ENCODE data around the gene ITGAD. TPM values are rescaled to one million over a fixed set of nuclear protein-coding genes. Genes with fewer than 3 reads are reported as not detected.

ITGAD gene
- total and polyA plus RNA-seq, 2 experiments from 2014 or later, result not detected

DNA sequence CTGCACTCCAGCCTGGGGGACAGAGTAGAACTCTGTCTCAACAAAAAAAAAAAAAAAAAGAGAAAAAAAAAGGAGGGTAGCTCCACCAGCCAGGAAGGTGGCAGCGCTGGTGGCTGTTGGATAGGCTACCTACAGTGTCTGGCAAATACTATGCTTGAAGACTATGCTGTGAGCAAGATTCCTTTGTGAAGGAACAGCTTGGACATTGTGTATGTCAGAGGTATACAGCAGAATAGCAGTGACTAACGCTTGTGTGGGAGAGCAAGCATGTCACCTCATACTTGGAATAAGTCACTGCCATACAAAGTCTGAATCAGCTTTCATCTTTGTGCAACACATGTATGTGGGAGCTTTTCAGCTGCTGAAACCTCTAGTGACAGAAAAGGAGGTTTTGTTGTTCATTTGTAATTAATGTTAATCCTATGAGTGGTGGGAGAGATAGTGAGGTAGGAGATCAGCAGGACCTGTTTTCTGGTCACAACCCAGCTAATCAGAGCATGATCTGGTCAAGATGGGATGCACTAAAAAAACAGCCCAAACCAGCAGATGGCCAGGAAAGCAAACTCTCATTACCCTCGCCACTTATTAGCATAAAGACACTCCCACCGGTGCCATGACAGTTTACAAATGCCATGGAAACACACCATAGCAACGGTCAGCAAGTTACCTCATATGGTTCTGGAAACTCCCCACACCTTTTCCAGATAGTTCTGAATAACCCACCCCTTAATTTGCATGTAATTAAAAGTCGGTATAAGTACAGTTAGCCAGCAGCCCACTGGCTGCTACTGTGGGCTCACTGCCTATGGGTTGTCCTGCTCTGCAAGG, 6.8 kb upstream of the ITGAD start (continued):
- TF ChIP-seq, protein P1, sequence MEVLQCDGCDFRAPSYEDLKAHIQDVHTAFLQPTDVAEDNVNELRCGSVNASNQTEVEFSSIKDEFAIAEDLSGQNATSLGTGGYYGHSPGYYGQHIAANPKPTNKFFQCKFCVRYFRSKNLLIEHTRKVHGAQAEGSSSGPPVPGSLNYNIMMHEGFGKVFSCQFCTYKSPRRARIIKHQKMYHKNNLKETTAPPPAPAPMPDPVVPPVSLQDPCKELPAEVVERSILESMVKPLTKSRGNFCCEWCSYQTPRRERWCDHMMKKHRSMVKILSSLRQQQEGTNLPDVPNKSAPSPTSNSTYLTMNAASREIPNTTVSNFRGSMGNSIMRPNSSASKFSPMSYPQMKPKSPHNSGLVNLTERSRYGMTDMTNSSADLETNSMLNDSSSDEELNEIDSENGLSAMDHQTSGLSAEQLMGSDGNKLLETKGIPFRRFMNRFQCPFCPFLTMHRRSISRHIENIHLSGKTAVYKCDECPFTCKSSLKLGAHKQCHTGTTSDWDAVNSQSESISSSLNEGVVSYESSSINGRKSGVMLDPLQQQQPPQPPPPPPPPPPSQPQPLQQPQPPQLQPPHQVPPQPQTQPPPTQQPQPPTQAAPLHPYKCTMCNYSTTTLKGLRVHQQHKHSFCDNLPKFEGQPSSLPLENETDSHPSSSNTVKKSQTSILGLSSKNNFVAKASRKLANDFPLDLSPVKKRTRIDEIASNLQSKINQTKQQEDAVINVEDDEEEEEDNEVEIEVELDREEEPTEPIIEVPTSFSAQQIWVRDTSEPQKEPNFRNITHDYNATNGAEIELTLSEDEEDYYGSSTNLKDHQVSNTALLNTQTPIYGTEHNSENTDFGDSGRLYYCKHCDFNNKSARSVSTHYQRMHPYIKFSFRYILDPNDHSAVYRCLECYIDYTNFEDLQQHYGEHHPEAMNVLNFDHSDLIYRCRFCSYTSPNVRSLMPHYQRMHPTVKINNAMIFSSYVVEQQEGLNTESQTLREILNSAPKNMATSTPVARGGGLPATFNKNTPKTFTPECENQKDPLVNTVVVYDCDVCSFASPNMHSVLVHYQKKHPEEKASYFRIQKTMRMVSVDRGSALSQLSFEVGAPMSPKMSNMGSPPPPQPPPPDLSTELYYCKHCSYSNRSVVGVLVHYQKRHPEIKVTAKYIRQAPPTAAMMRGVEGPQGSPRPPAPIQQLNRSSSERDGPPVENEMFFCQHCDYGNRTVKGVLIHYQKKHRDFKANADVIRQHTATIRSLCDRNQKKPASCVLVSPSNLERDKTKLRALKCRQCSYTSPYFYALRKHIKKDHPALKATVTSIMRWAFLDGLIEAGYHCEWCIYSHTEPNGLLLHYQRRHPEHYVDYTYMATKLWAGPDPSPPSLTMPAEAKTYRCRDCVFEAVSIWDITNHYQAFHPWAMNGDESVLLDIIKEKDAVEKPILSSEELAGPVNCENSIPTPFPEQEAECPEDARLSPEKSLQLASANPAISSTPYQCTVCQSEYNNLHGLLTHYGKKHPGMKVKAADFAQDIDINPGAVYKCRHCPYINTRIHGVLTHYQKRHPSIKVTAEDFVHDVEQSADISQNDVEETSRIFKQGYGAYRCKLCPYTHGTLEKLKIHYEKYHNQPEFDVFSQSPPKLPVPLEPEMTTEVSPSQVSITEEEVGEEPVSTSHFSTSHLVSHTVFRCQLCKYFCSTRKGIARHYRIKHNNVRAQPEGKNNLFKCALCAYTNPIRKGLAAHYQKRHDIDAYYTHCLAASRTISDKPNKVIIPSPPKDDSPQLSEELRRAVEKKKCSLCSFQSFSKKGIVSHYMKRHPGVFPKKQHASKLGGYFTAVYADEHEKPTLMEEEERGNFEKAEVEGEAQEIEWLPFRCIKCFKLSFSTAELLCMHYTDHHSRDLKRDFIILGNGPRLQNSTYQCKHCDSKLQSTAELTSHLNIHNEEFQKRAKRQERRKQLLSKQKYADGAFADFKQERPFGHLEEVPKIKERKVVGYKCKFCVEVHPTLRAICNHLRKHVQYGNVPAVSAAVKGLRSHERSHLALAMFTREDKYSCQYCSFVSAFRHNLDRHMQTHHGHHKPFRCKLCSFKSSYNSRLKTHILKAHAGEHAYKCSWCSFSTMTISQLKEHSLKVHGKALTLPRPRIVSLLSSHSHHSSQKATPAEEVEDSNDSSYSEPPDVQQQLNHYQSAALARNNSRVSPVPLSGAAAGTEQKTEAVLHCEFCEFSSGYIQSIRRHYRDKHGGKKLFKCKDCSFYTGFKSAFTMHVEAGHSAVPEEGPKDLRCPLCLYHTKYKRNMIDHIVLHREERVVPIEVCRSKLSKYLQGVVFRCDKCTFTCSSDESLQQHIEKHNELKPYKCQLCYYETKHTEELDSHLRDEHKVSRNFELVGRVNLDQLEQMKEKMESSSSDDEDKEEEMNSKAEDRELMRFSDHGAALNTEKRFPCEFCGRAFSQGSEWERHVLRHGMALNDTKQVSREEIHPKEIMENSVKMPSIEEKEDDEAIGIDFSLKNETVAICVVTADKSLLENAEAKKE (CRISPR knock-in tag; IDR thresholded peaks at IDR 0.05), result no peak
- TF ChIP-seq EZH2 (IDR thresholded peaks at IDR 0.05; ENCODE audit: low read depth, unreplicated experiment), result no peak

DNA sequence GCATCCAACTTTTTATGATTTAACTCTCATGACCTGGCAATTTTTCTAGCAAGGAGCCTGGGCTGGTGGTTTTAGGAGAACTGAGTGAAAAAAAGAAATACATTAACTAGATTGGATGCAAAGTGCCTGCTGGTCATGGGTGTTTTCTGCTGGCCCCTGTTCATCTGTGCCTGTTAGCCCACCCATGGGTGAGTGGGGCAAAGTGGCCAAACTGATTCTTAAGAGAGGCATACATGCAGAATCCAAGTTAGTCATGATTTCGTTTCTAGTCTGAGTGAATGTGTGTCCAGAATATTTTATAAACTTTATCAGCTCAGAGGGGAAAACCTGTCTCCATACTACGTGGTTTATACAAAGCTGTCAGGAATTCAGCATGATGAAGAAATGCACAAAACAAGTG, 4.6 kb upstream of the ITGAD start:
- Mint-ChIP-seq H3K4me3 (no peak overlapping the region), H3K36me3 (ENCODE audit: low read depth) (no peaks in the 10 kb centered on the region), H3K27ac (no peak overlapping the region), H3K27me3 (ENCODE audit: insufficient read depth, low read depth, poor library complexity) (peaks cover 6% of the 10 kb centered on the region), H3K4me1 (peaks cover 7% of the 10 kb centered on the region; the same call in 2 of the 3 replicates), H3K9me3 (peaks cover 4% of the 10 kb centered on the region; the same call in 2 of the 3 replicates)
- no peak for DNase-seq (ENCODE audit: low spot score)
- H2AFZ ChIP-seq, result no peak overlapping the region
- H3F3A ChIP-seq (replicated peaks; ENCODE audit: low read depth), result no peaks in the 10 kb centered on the region
- no peaks in the 10 kb centered on the region for H3K9me2 ChIP-seq (ENCODE audit: insufficient read depth)
- ATAC-seq, result no peak
- H3K36me3 ChIP-seq (ENCODE audit: insufficient read depth), result no peaks in the 10 kb centered on the region
- H3K79me2 ChIP-seq (replicated peaks; ENCODE audit: insufficient read depth), result no peaks in the 10 kb centered on the region
- H3K4me2 ChIP-seq, result no peak overlapping the region
- H3K27ac ChIP-seq (ENCODE audit: low read depth), result no peak overlapping the region
- no peaks in the 10 kb centered on the region for H4K20me1 ChIP-seq (replicated peaks; ENCODE audit: insufficient read depth)
- no peaks in the 10 kb centered on the region for H3K27me3 ChIP-seq (ENCODE audit: insufficient read depth)
- H3K4me3 ChIP-seq, result no peak overlapping the region
- no peaks in the 10 kb centered on the region for H3K4me1 ChIP-seq (ENCODE audit: insufficient read depth)
- TF ChIP-seq, protein P2, sequence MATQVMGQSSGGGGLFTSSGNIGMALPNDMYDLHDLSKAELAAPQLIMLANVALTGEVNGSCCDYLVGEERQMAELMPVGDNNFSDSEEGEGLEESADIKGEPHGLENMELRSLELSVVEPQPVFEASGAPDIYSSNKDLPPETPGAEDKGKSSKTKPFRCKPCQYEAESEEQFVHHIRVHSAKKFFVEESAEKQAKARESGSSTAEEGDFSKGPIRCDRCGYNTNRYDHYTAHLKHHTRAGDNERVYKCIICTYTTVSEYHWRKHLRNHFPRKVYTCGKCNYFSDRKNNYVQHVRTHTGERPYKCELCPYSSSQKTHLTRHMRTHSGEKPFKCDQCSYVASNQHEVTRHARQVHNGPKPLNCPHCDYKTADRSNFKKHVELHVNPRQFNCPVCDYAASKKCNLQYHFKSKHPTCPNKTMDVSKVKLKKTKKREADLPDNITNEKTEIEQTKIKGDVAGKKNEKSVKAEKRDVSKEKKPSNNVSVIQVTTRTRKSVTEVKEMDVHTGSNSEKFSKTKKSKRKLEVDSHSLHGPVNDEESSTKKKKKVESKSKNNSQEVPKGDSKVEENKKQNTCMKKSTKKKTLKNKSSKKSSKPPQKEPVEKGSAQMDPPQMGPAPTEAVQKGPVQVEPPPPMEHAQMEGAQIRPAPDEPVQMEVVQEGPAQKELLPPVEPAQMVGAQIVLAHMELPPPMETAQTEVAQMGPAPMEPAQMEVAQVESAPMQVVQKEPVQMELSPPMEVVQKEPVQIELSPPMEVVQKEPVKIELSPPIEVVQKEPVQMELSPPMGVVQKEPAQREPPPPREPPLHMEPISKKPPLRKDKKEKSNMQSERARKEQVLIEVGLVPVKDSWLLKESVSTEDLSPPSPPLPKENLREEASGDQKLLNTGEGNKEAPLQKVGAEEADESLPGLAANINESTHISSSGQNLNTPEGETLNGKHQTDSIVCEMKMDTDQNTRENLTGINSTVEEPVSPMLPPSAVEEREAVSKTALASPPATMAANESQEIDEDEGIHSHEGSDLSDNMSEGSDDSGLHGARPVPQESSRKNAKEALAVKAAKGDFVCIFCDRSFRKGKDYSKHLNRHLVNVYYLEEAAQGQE (IDR thresholded peaks at IDR 0.05; ENCODE audit: unreplicated experiment), result no peak
- TF ChIP-seq ZNF331 (CRISPR knock-in tag; IDR thresholded peaks at IDR 0.05; ENCODE audit: low read depth), result no peak
- no peak for TF ChIP-seq NANOG (IDR thresholded peaks at IDR 0.05; ENCODE audit: borderline replicate concordance)
- TF ChIP-seq STAT1 (IDR thresholded peaks at IDR 0.05; ENCODE audit: unreplicated experiment), result no peak
- no peak for TF ChIP-seq JUNB (IDR thresholded peaks at IDR 0.05; ENCODE audit: unreplicated experiment)
- TF ChIP-seq POLR2AphosphoS5 (IDR thresholded peaks at IDR 0.05; ENCODE audit: low read depth), result no peak
- no peak for TF ChIP-seq EZH2phosphoT487 (IDR thresholded peaks at IDR 0.05; ENCODE audit: unreplicated experiment)
- TF ChIP-seq CREB1 (CRISPR knock-in tag; IDR thresholded peaks at IDR 0.05; ENCODE audit: low read depth), result no peak
- TF ChIP-seq, protein P3, sequence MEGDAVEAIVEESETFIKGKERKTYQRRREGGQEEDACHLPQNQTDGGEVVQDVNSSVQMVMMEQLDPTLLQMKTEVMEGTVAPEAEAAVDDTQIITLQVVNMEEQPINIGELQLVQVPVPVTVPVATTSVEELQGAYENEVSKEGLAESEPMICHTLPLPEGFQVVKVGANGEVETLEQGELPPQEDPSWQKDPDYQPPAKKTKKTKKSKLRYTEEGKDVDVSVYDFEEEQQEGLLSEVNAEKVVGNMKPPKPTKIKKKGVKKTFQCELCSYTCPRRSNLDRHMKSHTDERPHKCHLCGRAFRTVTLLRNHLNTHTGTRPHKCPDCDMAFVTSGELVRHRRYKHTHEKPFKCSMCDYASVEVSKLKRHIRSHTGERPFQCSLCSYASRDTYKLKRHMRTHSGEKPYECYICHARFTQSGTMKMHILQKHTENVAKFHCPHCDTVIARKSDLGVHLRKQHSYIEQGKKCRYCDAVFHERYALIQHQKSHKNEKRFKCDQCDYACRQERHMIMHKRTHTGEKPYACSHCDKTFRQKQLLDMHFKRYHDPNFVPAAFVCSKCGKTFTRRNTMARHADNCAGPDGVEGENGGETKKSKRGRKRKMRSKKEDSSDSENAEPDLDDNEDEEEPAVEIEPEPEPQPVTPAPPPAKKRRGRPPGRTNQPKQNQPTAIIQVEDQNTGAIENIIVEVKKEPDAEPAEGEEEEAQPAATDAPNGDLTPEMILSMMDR (conservative IDR thresholded peaks at IDR 0.05; ENCODE audit: low read depth in 2 of 2), result no peak
- TF ChIP-seq, protein P4, sequence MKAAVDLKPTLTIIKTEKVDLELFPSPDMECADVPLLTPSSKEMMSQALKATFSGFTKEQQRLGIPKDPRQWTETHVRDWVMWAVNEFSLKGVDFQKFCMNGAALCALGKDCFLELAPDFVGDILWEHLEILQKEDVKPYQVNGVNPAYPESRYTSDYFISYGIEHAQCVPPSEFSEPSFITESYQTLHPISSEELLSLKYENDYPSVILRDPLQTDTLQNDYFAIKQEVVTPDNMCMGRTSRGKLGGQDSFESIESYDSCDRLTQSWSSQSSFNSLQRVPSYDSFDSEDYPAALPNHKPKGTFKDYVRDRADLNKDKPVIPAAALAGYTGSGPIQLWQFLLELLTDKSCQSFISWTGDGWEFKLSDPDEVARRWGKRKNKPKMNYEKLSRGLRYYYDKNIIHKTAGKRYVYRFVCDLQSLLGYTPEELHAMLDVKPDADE (IDR thresholded peaks at IDR 0.05), result no peak
- TF ChIP-seq EZH2 (IDR thresholded peaks at IDR 0.05; ENCODE audit: low read depth, unreplicated experiment), result no peak

Measured in GM23338 (cell line).